PC-3 (cell line): ENCODE data around the gene UNK.

Experiments
- EZH2 ChIP-seq: fragments of 300-600 bp; sonication (generic); IDR thresholded peaks from one replicate; pipeline ENCODE4 v1.6.1; 2017; ENCODE audit warnings: antibody characterized with exemption, mild to moderate bottlenecking, low read length; ENCODE audit not compliant: unreplicated experiment
- EZH2phosphoT487 ChIP-seq: fragments of 300-600 bp; sonication (generic); IDR thresholded peaks from 2 replicates; pipeline ENCODE4 v1.6.1; 2018; ENCODE audit warnings: mild to moderate bottlenecking, antibody characterized with exemption, low read length, borderline replicate concordance
- TF ChIP-seq, protein P1 (sequence below): fragments of 300-600 bp; sonication (generic); conservative IDR thresholded peaks from 2 replicates; pipeline ENCODE4 v1.5.1; 2017; ENCODE audit warnings: antibody characterized with exemption, low read depth, mild to moderate bottlenecking, low read length

DNA sequence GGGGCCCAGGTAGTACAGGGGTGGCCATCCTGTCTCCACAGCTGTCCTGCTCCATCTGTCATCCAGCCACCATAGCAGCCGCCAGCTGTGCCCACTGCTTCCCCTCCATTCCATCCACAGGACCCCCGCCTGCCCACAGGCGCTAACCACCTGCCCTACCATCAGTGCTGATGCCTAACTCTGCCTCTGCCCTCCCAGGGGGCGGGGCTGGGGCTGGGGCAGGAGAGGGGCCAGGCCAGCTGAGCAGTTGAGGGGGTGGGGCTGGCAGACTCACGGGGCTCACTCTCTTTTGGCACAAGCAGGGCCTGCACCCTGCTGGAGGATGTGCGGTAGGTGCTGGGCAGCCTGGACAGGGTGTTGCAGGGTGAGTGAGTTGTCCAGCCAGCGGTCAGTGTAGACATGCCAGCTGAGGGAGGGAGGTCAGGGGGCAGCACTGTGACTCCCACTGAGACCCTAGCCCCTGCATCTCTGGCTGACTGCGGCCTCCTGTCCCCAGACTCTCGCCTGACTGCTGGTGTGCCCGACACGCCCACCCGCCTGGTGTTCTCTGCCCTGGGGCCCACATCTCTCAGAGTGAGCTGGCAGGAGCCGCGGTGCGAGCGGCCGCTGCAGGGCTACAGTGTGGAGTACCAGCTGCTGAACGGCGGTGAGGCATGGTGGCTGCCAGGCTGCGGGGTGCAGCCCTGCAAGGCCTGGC, 29.3 kb upstream of the UNK start:
- TF ChIP-seq, protein P1, sequence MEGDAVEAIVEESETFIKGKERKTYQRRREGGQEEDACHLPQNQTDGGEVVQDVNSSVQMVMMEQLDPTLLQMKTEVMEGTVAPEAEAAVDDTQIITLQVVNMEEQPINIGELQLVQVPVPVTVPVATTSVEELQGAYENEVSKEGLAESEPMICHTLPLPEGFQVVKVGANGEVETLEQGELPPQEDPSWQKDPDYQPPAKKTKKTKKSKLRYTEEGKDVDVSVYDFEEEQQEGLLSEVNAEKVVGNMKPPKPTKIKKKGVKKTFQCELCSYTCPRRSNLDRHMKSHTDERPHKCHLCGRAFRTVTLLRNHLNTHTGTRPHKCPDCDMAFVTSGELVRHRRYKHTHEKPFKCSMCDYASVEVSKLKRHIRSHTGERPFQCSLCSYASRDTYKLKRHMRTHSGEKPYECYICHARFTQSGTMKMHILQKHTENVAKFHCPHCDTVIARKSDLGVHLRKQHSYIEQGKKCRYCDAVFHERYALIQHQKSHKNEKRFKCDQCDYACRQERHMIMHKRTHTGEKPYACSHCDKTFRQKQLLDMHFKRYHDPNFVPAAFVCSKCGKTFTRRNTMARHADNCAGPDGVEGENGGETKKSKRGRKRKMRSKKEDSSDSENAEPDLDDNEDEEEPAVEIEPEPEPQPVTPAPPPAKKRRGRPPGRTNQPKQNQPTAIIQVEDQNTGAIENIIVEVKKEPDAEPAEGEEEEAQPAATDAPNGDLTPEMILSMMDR: no peak
- no peak for TF ChIP-seq EZH2
- no peak for TF ChIP-seq EZH2phosphoT487
